ENCODE measurements around the gene DNAH8. TPM values are rescaled to one million over a fixed set of nuclear protein-coding genes. Genes with fewer than 3 reads are reported as not detected.

DNAH8 gene
- total RNA-seq, 4 donors from 2014 or later: not detected

GRCh38 chr6:38944655-38945279 is 229.7 kb downstream of the DNAH8 start:
- TF ChIP-seq CTCF (IDR thresholded peaks at IDR 0.05 in 4 of 5, conservative IDR thresholded peaks at IDR 0.05 in 1 of 5): no peak
- no peak for TF ChIP-seq POLR2A (IDR thresholded peaks at IDR 0.05)
- Histone ChIP-seq H3K27ac (no peak overlapping the region), H3K4me1 (no peaks in the 10 kb centered on the region), H3K4me3 (no peak overlapping the region), H3K36me3 (no peaks in the 10 kb centered on the region), H3K27me3 (no peaks in the 10 kb centered on the region), H3K9me3 (no peaks in the 10 kb centered on the region)
- in situ Hi-C loops (cut with MboI; ENCODE audit: low sequenced_read_pairs in 4 of 4): no loop called here
- DNase-seq (no peak), ATAC-seq (no peak)
- intact Hi-C loops (cut with DNase I; ENCODE audit: low total_unique reads): no loop called here

GRCh38 chr6:38955861-38956260 is 240.8 kb downstream of the DNAH8 start:
- H3K36me3 ChIP-seq: no peaks in the 10 kb centered on the region
- ATAC-seq: no peak
- H3K9me3 ChIP-seq: no peaks in the 10 kb centered on the region
- in situ Hi-C loops (cut with MboI; ENCODE audit: low sequenced_read_pairs in 4 of 4) (no loop called here), intact Hi-C loops (cut with DNase I; ENCODE audit: low total_unique reads) (no loop called here)
- H3K27ac ChIP-seq: no peak overlapping the region
- no peak for DNase-seq
- no peaks in the 10 kb centered on the region for H3K4me1 ChIP-seq
- peaks cover 0 to 8% (median 0%) of the 10 kb centered on the region in 3 donors for H3K27me3 ChIP-seq
- H3K4me3 ChIP-seq: no peak overlapping the region
- TF ChIP-seq CTCF (IDR thresholded peaks at IDR 0.05 in 4 of 5, conservative IDR thresholded peaks at IDR 0.05 in 1 of 5): no peak
- no peak for TF ChIP-seq POLR2A (IDR thresholded peaks at IDR 0.05)

- no peaks in the 10 kb centered on the region for H3K36me3 ChIP-seq
- no peak for ATAC-seq
- H3K4me3 ChIP-seq: no peak overlapping the region
- in situ Hi-C loops (cut with MboI; ENCODE audit: low sequenced_read_pairs in 4 of 4): no loop called here
- H3K27ac ChIP-seq: no peak overlapping the region
- no peaks in the 10 kb centered on the region for H3K9me3 ChIP-seq
- no peaks in the 10 kb centered on the region for H3K4me1 ChIP-seq
- DNase-seq: no peak
- peaks cover 0 to 8% (median 0%) of the 10 kb centered on the region in 3 donors for H3K27me3 ChIP-seq
- TF ChIP-seq CTCF (IDR thresholded peaks at IDR 0.05 in 4 of 5, conservative IDR thresholded peaks at IDR 0.05 in 1 of 5) (no peak), POLR2A (IDR thresholded peaks at IDR 0.05) (no peak)
- intact Hi-C loops (cut with DNase I; ENCODE audit: low total_unique reads): no loop called here
These were observed 242.3 kb downstream of the DNAH8 start for GRCh38 chr6:38957426-38957825.

- ATAC-seq: no peak
- no peak overlapping the region for H3K4me3 ChIP-seq
- TF ChIP-seq POLR2A (IDR thresholded peaks at IDR 0.05) (no peak), CTCF (IDR thresholded peaks at IDR 0.05 in 4 of 5, conservative IDR thresholded peaks at IDR 0.05 in 1 of 5) (no peak)
- in situ Hi-C loops (cut with MboI; ENCODE audit: low sequenced_read_pairs in 4 of 4) (no loop called here), intact Hi-C loops (cut with DNase I; ENCODE audit: low total_unique reads) (no loop called here)
- H3K27ac ChIP-seq: no peak overlapping the region
- no peaks in the 10 kb centered on the region for H3K36me3 ChIP-seq
- H3K4me1 ChIP-seq: no peaks in the 10 kb centered on the region
- peaks cover 0 to 8% (median 0%) of the 10 kb centered on the region in 3 donors for H3K27me3 ChIP-seq
- no peaks in the 10 kb centered on the region for H3K9me3 ChIP-seq
- no peak for DNase-seq
These were observed 244.0 kb downstream of the DNAH8 start for GRCh38 chr6:38959138-38959537.

- Histone ChIP-seq H3K9me3 (no peaks in the 10 kb centered on the region), H3K4me1 (no peaks in the 10 kb centered on the region), H3K4me3 (no peak overlapping the region), H3K27ac (no peak overlapping the region), H3K27me3 (no peaks in the 10 kb centered on the region), H3K36me3 (no peaks in the 10 kb centered on the region)
- intact Hi-C loops (cut with DNase I; ENCODE audit: low total_unique reads): no loop called here
- TF ChIP-seq POLR2A (IDR thresholded peaks at IDR 0.05): no peak
- in situ Hi-C loops (cut with MboI; ENCODE audit: low sequenced_read_pairs in 4 of 4): no loop called here
- DNase-seq (no peak), ATAC-seq (no peak)
These were observed 253.6 kb downstream of the DNAH8 start for GRCh38 chr6:38968702-38969149.

Measured in gastrocnemius medialis (tissue), 4 donors.